ENCODE results near the gene AIFM3.
"Not testable (repeated sequence)": the region's sequence is repeated elsewhere in the genome, so short reads cannot be mapped to it uniquely, and the experiment has no call there.

AIFM3 gene

GRCh38 chr22:20937031-20937793 lies 29.8 kb upstream of the AIFM3 start:
- TF ChIP-seq CTCF (conservative IDR thresholded peaks at IDR 0.05; ENCODE audit: low read depth, low read length): no peak
- no peak for DNase-seq (ENCODE audit: low read depth)
- no peak overlapping the region for H3K4me3 ChIP-seq (ENCODE audit: low read depth, low read length)

- no peak overlapping the region for H3K4me3 ChIP-seq (ENCODE audit: low read depth, low read length)
- no peak for DNase-seq (ENCODE audit: low read depth)
- TF ChIP-seq CTCF (conservative IDR thresholded peaks at IDR 0.05; ENCODE audit: low read depth, low read length): no peak
Observed at GRCh38 chr22:20937794-20938671, 29.0 kb upstream of the AIFM3 start.

- not testable (repeated sequence) for H3K4me3 ChIP-seq (ENCODE audit: low read depth, low read length); DNase-seq (ENCODE audit: low read depth)
Observed at GRCh38 chr22:20939457-20940185, 27.4 kb upstream of the AIFM3 start.

GRCh38 chr22:20940186-20940651 lies 26.8 kb upstream of the AIFM3 start:
- TF ChIP-seq CTCF (conservative IDR thresholded peaks at IDR 0.05; ENCODE audit: low read depth, low read length): no peak
- no peak for DNase-seq (ENCODE audit: low read depth)
- no peak overlapping the region for H3K4me3 ChIP-seq (ENCODE audit: low read depth, low read length)

- H3K4me3 ChIP-seq (ENCODE audit: low read depth, low read length): no peak overlapping the region
Observed at GRCh38 chr22:20940904-20941385, 26.1 kb upstream of the AIFM3 start.

GRCh38 chr22:20942203-20942902 lies 24.7 kb upstream of the AIFM3 start:
- H3K4me3 ChIP-seq (ENCODE audit: low read depth, low read length): not testable (repeated sequence)

More at GRCh38 chr22:20940904-20941385, 26.1 kb upstream of the AIFM3 start:
- DNase-seq (ENCODE audit: low read depth): no peak
- TF ChIP-seq CTCF (conservative IDR thresholded peaks at IDR 0.05; ENCODE audit: low read depth, low read length): no peak

GRCh38 chr22:20943104-20943933 lies 23.7 kb upstream of the AIFM3 start:
- H3K4me3 ChIP-seq (ENCODE audit: low read depth, low read length): no peak overlapping the region
- no peak for TF ChIP-seq CTCF (conservative IDR thresholded peaks at IDR 0.05; ENCODE audit: low read depth, low read length)
- DNase-seq (ENCODE audit: low read depth): no peak

More at GRCh38 chr22:20942203-20942902, 24.7 kb upstream of the AIFM3 start:
- DNase-seq (ENCODE audit: low read depth): not testable (repeated sequence)

All from choroid plexus epithelial cell (primary cell).